ENCODE results near the gene TAOK3. TPM values are rescaled to one million over a fixed set of nuclear protein-coding genes. Genes with fewer than 3 reads are reported as not detected.

Gene TAOK3
- total and polyA plus RNA-seq, 2 donors (not counting 3 experiments of a cell fraction or from before 2014, with no cell fraction given), result 11.3 to 23.1 TPM

DNA sequence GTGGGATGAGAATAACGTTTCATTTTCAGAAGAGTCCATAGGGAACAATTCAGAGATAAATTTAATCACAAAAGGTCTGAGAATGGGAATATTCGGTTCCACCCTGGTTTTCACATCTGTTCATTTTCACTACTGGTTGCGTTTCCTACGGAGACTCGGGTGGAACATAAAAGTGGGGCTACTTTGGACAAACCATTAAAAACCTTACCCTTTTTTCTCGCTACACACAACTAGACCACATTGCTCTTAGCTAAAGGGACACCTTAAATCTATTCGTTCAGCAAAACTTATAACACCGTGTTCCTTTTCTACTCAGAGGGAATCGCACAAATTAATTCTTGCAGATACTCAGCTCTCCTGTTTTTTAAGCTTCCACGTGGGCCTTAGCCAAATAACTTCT, 2.6 kb upstream of the TAOK3 start:
- intact Hi-C loops (cut with micrococcal nuclease) (loop anchor here (5.0 to 10.0 kb wide), 2 partner anchors 358 to 691 kb away; partner anchors contain the start of gene RFC5), dilution Hi-C loops (cut with MboI; ENCODE audit: extremely low pct_ligation_motif_present, low sequenced_read_pairs) (no loop called here)
- no peak overlapping the region for H2AFZ ChIP-seq (ENCODE audit: low read depth, low read length)
- H3K36me3 ChIP-seq (ENCODE audit: control insufficient read depth in 2 of 2, extremely low read depth in 1 of 2, insufficient read depth in 2 of 2, low read length in 2 of 2), result peaks cover 4% of the 10 kb centered on the region in 2 experiments
- FAIRE-seq (no peak), DNase-seq (ENCODE audit: low read depth, low spot score) (no peak)
- H3K9me3 ChIP-seq (replicated peaks; ENCODE audit: control insufficient read depth, insufficient read depth, low read length), result no peaks in the 10 kb centered on the region
- no peak overlapping the region for H3K9ac ChIP-seq (replicated peaks; ENCODE audit: extremely low read depth, insufficient read depth, low read length)
- peaks cover 21% of the 10 kb centered on the region for H3K4me1 ChIP-seq (ENCODE audit: control insufficient read depth, extremely low read depth, insufficient read depth, low read length)
- no TSS peak for BruUV-seq (replicated peaks)
- POLR2A ChIA-PET, result interaction anchor here (0.5 kb wide), 1 partner anchor 228 kb away, joined by 3 read pairs; no protein-coding TSS in a partner anchor
- no peaks in the 10 kb centered on the region for H4K20me1 ChIP-seq (replicated peaks; ENCODE audit: control insufficient read depth, extremely low read depth, insufficient read depth, low read length)
- H3K9me1 ChIP-seq (replicated peaks; ENCODE audit: control insufficient read depth, extremely low read depth, insufficient read depth, low read length), result no peaks in the 10 kb centered on the region
- no peak overlapping the region for H3K4me3 ChIP-seq (replicated peaks in 1 of 3; ENCODE audit: insufficient read depth in 1 of 3, low read depth in 1 of 3, low read length in 3 of 3)
- CTCF ChIA-PET, result interaction anchor here (0.7 to 7.1 kb wide), 34 partner anchors 8 to 501 kb away, joined by 3 to 262 read pairs (median 6); partner anchors contain the start of gene PEBP1
- H3K4me2 ChIP-seq (ENCODE audit: insufficient read depth, low read length), result no peak overlapping the region
- TF ChIP-seq MAX (IDR thresholded peaks at IDR 0.05; ENCODE audit: insufficient read depth, insufficient read length) (no peak), GATA2 (IDR thresholded peaks at IDR 0.05; ENCODE audit: insufficient read depth, insufficient read length, low read depth, low read length) (no peak), FOS (IDR thresholded peaks at IDR 0.05; ENCODE audit: borderline replicate concordance, insufficient read depth, low read length) (no peak), POLR2AphosphoS5 (IDR thresholded peaks at IDR 0.05; ENCODE audit: insufficient read depth, low read depth, low read length) (no peak), JUN (IDR thresholded peaks at IDR 0.05; ENCODE audit: borderline replicate concordance, insufficient read depth, insufficient read length, low read depth) (no peak), POLR2A (IDR thresholded peaks at IDR 0.05; ENCODE audit: low read depth, low read length) (no peak), CTCF (IDR thresholded peaks at IDR 0.05; ENCODE audit: extremely low read depth in 1 of 2, insufficient read depth in 1 of 2, low read depth in 1 of 2, low read length in 2 of 2) (no peak), EZH2 (IDR thresholded peaks at IDR 0.05; ENCODE audit: borderline replicate concordance, low read depth, low read length, severe bottlenecking) (no peak), MYC (IDR thresholded peaks at IDR 0.05; ENCODE audit: low read depth, low read length) (no peak)
- H3K27me3 ChIP-seq (ENCODE audit: control insufficient read depth in 2 of 2, insufficient read depth in 2 of 2, low read length in 2 of 2), result no peaks in the 10 kb centered on the region
- H3K79me2 ChIP-seq (ENCODE audit: control insufficient read depth, insufficient read depth, low read length), result peaks cover 52% of the 10 kb centered on the region
- no peak overlapping the region for H3K27ac ChIP-seq (ENCODE audit: insufficient read depth, low read depth, low read length)

Measured in endothelial cell of umbilical vein (primary cell).